Measurements from ENCODE around the gene GNAL. TPM values are rescaled to one million over a fixed set of nuclear protein-coding genes. Genes with fewer than 3 reads are reported as not detected.
"Not testable (repeated sequence)": the region's sequence is repeated elsewhere in the genome, so short reads cannot be mapped to it uniquely, and the experiment has no call there.

The GNAL gene
- total RNA-seq, 1 donor from 2014 or later, result 26.8 TPM

GRCh38 chr18:11891737-11892136 is 202.7 kb downstream of the GNAL start:
- H4K20me1 ChIP-seq (ENCODE audit: low read depth), result no peaks in the 10 kb centered on the region
- H3K4me1 ChIP-seq, result no peaks in the 10 kb centered on the region
- H3K4me3 ChIP-seq, result no peak overlapping the region
- no peaks in the 10 kb centered on the region for H3F3A ChIP-seq (ENCODE audit: low read depth)
- no peaks in the 10 kb centered on the region for H3K27me3 Mint-ChIP-seq (ENCODE audit: insufficient read depth, low read depth)
- H3K4me2 ChIP-seq, result no peak overlapping the region
- no peak overlapping the region for H3K9ac ChIP-seq
- no peak overlapping the region for H3K27ac Mint-ChIP-seq
- H3K36me3 ChIP-seq, result no peaks in the 10 kb centered on the region
- H2AFZ ChIP-seq (replicated peaks), result no peak overlapping the region
- H3K79me2 ChIP-seq (ENCODE audit: low read depth), result no peaks in the 10 kb centered on the region
- no peak for DNase-seq (ENCODE audit: low spot score)
- H3K36me3 Mint-ChIP-seq, result peaks cover 10% of the 10 kb centered on the region
- no peaks in the 10 kb centered on the region for H3K9me3 Mint-ChIP-seq
- no peaks in the 10 kb centered on the region for H3K27me3 ChIP-seq
- no peak overlapping the region for H3K4me3 Mint-ChIP-seq
- no peak for TF ChIP-seq EZH2 (IDR thresholded peaks at IDR 0.05)
- TF ChIP-seq EZH2phosphoT487 (IDR thresholded peaks at IDR 0.05), result no peak
- no peak for TF ChIP-seq CTCF (IDR thresholded peaks at IDR 0.05)
- no peak overlapping the region for H3K27ac ChIP-seq
- H3K4me1 Mint-ChIP-seq, result no peaks in the 10 kb centered on the region
- no peaks in the 10 kb centered on the region for H3K9me3 ChIP-seq (ENCODE audit: low read depth)

DNA sequence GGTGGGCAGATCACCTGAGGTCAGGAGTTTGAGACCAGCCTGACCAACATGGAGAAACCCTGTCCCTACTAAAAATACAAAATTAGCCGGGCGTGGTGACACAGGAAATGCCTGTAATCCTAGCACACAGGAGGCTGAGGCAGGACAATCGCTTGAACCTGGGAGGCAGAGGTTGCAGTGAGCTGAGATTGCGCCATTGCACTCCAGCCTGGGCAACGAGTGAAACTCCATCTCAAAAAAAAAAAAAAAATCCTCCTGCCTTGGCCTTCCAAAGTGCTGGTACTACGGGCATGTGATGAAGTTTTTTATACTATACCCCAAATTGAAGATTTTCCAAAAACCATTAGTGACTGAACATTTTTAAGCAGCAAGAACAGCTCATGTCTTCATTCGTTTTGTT is 203.4 kb downstream of the GNAL start:
- not testable (repeated sequence) for DNase-seq (ENCODE audit: low spot score); H3K9ac ChIP-seq; H3K27ac Mint-ChIP-seq; H3K9me3 ChIP-seq (ENCODE audit: low read depth); H3K9me3 Mint-ChIP-seq; H3K79me2 ChIP-seq (ENCODE audit: low read depth); H3K27ac ChIP-seq; H3K4me2 ChIP-seq; H3K36me3 ChIP-seq; H3K4me1 Mint-ChIP-seq; H3K4me3 Mint-ChIP-seq; H3F3A ChIP-seq (ENCODE audit: low read depth); H3K4me1 ChIP-seq; H3K27me3 ChIP-seq; H3K27me3 Mint-ChIP-seq (ENCODE audit: insufficient read depth, low read depth); H3K4me3 ChIP-seq; H4K20me1 ChIP-seq (ENCODE audit: low read depth); H2AFZ ChIP-seq (replicated peaks); H3K36me3 Mint-ChIP-seq

- Histone ChIP-seq H4K20me1 (ENCODE audit: low read depth) (no peaks in the 10 kb centered on the region), H3K79me2 (ENCODE audit: low read depth) (no peaks in the 10 kb centered on the region), H3K36me3 (no peaks in the 10 kb centered on the region), H3K9me3 (ENCODE audit: low read depth) (no peaks in the 10 kb centered on the region), H3K9ac (no peak overlapping the region), H3K4me2 (no peak overlapping the region), H3K4me3 (no peak overlapping the region), H3F3A (ENCODE audit: low read depth) (no peaks in the 10 kb centered on the region), H3K27ac (no peak overlapping the region), H3K27me3 (no peaks in the 10 kb centered on the region), H2AFZ (replicated peaks) (no peak overlapping the region), H3K4me1 (no peaks in the 10 kb centered on the region)
- TF ChIP-seq EZH2 (IDR thresholded peaks at IDR 0.05) (no peak), CTCF (IDR thresholded peaks at IDR 0.05) (no peak), EZH2phosphoT487 (IDR thresholded peaks at IDR 0.05) (no peak)
- Mint-ChIP-seq H3K4me3 (no peak overlapping the region), H3K27ac (no peak overlapping the region), H3K9me3 (no peaks in the 10 kb centered on the region), H3K4me1 (no peaks in the 10 kb centered on the region), H3K36me3 (peaks cover 7% of the 10 kb centered on the region), H3K27me3 (ENCODE audit: insufficient read depth, low read depth) (no peaks in the 10 kb centered on the region)
- no peak for DNase-seq (ENCODE audit: low spot score)
Observed at GRCh38 chr18:11897781-11898180, 208.7 kb downstream of the GNAL start.

DNA sequence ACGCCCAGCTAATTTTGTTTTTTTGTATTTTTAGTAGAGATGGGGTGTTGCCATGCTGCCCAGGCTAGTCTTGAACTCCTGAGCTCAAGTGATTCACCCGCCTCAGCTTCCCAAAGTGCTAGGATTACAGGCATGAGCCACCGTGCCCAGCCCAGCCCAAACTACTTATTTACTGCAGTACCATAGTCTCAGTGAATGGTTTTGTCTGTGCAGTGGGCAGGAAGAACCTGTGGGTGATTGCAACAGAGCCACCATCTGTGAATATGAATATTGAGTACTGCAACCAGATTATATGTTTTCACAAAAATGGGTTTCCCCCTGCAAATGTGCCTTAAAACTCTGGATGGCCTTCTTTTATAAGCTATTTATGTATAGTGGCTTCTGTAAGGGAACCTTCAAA is 210.0 kb downstream of the GNAL start:
- H3K4me1 ChIP-seq, result no peaks in the 10 kb centered on the region
- no peak overlapping the region for H3K9ac ChIP-seq
- H3K27me3 ChIP-seq, result no peaks in the 10 kb centered on the region
- DNase-seq (ENCODE audit: low spot score), result no peak
- H3K4me3 ChIP-seq, result no peak overlapping the region
- no peaks in the 10 kb centered on the region for H3K9me3 ChIP-seq (ENCODE audit: low read depth)
- H2AFZ ChIP-seq (replicated peaks), result no peak overlapping the region
- H3F3A ChIP-seq (ENCODE audit: low read depth), result no peaks in the 10 kb centered on the region
- no peak for TF ChIP-seq EZH2phosphoT487 (IDR thresholded peaks at IDR 0.05)
- H3K9me3 Mint-ChIP-seq, result no peaks in the 10 kb centered on the region
- no peaks in the 10 kb centered on the region for H3K79me2 ChIP-seq (ENCODE audit: low read depth)
- no peaks in the 10 kb centered on the region for H4K20me1 ChIP-seq (ENCODE audit: low read depth)
- no peaks in the 10 kb centered on the region for H3K4me1 Mint-ChIP-seq
- peaks cover 7% of the 10 kb centered on the region for H3K36me3 Mint-ChIP-seq
- no peak overlapping the region for H3K4me3 Mint-ChIP-seq
- H3K4me2 ChIP-seq, result no peak overlapping the region
- H3K36me3 ChIP-seq, result no peaks in the 10 kb centered on the region
- no peak overlapping the region for H3K27ac Mint-ChIP-seq
- H3K27ac ChIP-seq, result no peak overlapping the region
- no peaks in the 10 kb centered on the region for H3K27me3 Mint-ChIP-seq (ENCODE audit: insufficient read depth, low read depth)

Data from neural progenitor cell (in vitro differentiated cells).